Left kidney (tissue), 1 donor: ENCODE data around the gene ARNT2. TPM values are rescaled to one million over a fixed set of nuclear protein-coding genes. Genes with fewer than 3 reads are reported as not detected.

Experiments used
- polyA plus RNA-seq: library from polyadenylated mRNA; unstranded; fragments of 120-200 nt; gene quantifications from one replicate; pipeline ENCODE4 v1.2.1, GENCODE V29; 2013; ENCODE audit not compliant: insufficient read length

Gene ARNT2
- polyA plus RNA-seq, 1 donor: 60.8 TPM

Other genes starting within 250 kb of the ARNT2 start
- 11.0 TPM for gene CTXND1, start 152.2 kb upstream of the ARNT2 start, polyA plus RNA-seq